ENCODE data around the gene TMEM8B.
A peak's percentile ranks its signal among the peaks of the same experiment; 100 is the strongest.
"Not testable (repeated sequence)": the region's sequence is repeated elsewhere in the genome, so short reads cannot be mapped to it uniquely, and the experiment has no call there.

The TMEM8B gene

DNA sequence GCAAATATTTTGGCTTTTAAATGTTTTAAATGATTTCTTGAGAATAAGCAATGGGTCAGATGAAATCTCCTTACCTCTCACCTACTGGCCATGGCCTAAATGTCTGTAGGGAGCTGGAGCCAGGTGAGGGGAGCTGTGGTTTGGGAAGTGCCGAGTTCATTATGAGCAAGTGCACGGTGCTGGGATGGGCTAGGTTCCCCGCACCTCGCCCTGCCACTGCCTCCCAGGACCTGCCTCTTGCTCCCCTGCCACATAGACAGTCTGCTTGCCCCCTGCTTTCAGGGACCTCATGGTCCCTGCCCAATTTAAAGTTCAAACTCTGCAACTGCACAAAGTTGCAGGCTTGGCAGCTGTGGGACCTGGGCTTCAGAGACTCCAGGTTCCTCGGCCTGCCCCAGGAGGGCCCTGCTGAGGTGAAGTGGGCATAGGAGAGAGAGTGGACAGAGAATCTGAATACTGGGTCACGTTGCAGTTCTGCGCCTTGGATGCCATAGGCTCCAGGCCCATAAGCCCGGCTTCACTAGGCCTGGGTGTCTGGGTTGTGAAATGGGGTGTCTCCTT lies 35.7 kb downstream of the TMEM8B start:
- DNase-seq (ENCODE audit: low spot score): no peak

DNA sequence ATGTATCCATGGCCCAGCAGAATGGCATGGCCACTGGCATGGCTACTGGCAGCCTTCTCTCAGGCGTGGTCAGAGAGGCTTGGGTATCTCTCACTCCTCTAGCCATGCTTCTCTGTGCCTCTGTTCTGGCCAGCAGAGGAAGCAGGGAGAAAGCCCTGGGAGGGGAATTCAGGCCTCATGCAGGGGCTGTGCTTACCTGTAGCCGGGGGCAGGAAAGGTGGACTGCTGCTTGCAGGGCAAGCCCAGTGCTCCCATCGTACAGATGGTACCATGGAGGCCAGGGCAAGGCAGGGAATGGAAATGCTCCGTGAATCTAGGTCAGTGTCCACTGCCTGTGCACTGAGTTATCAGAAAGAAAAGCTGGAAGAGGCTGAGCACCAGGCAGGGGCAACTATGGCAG lies 38.5 kb downstream of the TMEM8B start:
- DNase-seq (ENCODE audit: low spot score): no peak

DNA sequence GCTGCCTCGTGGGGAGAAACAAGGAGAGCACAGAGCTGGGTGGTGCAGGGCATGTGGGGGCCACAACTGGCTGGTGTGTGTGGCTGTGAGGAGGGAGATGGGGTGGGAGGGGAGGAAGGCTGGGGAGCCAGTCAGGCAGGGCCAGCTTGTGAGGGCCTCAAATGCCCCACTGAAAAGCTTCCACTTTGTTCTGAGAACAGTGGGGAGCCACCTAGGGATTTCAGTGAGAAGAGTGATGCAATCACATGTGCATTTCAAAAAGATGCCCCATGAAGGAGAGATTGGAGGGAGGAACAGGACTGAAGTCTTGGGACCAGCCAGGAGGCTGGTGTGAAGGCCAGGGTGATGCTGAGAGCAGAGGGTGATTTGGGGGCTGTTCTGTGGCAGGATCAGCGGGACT lies 39.9 kb downstream of the TMEM8B start:
- DNase-seq (ENCODE audit: low spot score): no peak

DNA sequence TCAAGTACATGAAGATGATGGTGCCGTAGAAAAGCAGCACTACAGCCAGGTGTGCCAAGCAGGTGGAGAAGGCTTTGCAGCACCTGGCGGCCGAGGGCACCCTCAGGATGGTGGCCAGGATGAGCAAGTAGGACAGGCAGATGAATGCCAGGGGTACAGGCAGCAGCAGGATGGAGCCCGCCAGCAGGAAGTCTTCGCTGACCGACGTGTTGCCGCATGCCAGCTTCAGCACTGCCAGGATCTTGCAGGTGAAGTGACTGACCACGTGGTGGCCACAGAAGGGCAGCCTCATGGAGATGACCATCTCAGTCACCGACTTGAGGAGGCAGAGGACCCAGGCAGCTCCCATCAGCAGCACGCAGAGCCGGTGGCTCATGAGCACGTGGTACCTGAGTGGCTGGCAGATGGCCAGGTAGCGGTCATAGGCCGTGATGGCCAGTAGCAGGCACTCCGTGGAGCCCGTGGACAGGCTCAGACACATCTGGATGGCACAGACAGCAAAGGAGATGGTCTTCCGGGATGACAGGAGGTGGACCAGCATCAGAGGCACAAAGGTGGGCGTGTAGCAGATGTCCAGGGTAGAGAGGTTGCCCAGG lies 40.7 kb downstream of the TMEM8B start:
- no peak for DNase-seq (ENCODE audit: low spot score)

DNA sequence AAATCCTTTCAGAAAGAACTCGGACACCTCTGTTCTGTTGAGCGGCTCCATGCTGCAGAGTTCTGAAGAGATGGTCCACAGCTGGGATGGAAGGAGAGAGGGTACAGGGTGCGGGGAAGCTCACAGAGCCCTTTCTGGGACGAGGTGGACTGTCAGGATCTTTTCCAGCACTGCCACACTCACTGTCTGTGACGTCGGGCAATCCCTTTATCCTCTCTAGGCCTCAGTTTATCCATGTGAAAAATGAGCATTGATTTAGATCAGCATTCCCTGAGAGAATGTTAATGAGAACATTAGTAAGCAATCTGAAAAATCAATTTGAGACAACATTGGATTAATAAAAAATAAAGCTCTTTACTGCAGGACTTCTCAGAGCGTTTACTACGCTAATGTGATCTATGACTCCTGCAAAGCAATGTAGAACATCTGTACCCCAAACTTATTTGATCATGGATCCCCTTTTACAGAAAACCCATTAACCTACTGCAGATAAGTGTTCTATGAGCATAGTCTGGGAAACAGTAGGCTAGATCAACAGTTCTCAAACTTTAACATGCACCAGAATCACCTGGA lies 41.4 kb downstream of the TMEM8B start, which contains the start of gene OR13J1:
Gene OR13J1 (minus strand): TSS at position 51 of the 573 bp plus-strand sequence. CDS start 0 bp downstream, at position 51.
- DNase-seq (ENCODE audit: low spot score): no peak

DNA sequence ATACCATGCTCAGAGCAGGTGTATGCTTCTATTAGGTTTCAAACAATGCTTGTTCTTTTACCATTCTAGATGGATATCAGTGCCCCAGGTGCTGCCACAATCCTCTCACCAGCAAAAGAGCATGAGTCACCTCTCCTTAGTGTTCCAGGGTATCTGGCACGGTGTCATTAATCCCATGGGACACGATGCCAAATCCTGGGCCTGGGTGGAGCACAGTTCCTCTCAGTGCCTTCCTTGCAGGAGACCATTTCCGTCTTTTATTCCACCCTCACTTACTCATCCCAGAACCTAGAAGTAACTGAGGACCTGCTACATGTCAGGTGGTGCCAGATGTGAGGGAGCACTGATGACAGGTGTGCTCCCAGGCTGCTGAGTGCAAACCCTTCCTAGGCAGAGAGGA lies 42.5 kb downstream of the TMEM8B start:
- peak; percentile 62 for DNase-seq (ENCODE audit: low spot score)

DNA sequence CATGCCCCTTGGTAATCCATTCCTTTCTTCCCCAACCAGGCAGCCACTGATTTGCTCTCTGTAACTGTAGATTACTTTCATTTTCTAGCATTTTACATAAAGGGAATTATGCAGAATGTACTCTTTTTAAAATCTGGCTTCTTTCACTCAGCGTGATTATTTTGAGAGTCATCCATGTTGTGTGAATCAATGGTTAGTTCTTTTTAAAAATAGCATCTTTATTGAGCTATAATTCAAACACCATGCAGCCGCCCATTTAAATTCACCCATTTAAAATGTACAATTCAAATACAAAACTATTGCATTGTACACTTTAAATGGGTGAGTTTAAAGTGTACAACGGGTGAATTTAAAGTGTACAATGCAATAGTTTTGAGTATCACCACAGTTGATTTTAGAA lies 43.5 kb downstream of the TMEM8B start:
- DNase-seq (ENCODE audit: low spot score): no peak

DNA sequence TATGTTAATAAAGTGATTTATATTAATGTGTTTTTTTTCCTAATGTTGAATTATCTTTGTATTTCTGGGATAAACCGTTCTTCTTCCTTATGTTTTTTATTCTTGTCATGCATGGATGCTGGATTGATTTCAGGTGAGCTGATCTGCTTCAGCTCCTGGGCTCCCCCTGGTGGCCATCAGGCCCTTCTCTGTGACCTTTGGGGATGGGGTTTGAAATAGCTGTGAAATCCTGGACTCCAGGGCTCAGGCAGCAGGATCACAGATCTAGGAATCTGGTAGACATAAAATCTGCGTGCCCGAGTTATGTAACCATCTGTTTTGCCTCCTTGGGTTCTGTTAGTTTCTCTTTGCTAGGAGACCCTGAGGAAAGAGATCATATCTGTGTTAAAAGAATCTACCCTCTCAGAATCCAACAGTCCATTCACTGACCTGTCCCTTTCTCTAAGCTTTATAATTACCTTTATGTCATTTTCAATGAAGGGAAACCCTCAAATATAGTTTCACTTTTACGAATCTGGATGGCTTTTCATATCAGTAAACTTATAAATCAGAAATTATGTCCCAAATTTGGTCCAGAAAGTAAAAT lies 53.3 kb downstream of the TMEM8B start:
- DNase-seq (ENCODE audit: low spot score): peak; percentile 68

DNA sequence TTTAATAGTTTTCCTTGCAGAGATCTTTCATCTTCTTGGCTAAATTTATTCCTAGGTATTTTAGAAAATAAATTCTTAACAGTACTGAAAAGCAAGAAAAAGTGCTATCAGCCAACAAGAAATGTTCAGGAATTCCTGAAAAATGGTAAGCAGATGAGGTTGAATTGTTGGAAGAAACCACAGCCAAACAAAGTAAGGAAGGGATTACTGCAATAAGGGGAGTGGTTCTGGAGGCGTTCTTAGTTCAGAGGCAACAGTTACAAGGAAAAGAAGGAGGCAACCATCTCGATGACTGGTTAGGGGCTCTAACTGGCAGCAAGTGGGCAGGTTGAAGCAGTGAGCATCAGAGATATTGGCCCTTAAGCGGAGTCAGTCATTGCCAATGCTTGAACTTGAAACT lies 54.0 kb downstream of the TMEM8B start:
- no peak for DNase-seq (ENCODE audit: low spot score)

DNA sequence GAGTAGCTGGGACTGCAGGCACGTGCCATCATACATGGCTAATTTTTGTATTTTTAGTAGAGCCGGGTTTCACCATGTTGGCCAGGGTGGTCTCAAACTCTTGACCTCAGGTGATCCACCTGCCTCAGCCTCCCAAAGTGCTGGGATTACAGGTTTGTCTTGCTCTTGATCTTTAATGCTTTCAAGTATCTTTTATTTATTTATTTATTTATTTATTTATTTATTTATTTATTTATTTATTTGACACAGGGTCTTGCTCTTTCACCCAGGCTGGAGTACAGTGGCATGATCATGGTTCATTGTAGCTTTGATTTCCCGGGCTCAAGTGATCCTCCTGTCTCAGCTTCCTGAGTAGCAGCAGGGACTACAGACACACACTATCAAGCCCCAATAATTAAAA lies 55.9 kb downstream of the TMEM8B start:
- not testable (repeated sequence) for DNase-seq (ENCODE audit: low spot score)

DNA sequence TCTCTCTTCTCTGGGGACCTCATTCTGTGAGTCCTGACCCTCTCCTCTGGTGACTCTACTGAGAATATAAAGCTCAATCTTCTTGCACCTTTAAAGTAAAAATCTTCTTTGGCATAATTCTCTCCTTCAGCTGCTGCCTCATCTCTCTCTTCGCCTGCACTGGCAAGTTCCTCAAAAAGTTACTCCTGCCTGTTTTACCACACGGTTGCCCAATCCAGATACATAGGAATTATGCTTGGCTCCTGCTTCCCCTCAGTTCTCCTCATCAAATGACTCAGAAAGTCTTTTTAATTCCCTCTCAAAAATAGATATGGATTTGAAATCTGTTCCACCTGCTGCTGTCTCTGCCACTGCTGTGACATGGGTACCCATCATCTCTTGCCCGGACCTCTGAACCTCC lies 62.6 kb downstream of the TMEM8B start:
- no peak for DNase-seq (ENCODE audit: low spot score)

DNA sequence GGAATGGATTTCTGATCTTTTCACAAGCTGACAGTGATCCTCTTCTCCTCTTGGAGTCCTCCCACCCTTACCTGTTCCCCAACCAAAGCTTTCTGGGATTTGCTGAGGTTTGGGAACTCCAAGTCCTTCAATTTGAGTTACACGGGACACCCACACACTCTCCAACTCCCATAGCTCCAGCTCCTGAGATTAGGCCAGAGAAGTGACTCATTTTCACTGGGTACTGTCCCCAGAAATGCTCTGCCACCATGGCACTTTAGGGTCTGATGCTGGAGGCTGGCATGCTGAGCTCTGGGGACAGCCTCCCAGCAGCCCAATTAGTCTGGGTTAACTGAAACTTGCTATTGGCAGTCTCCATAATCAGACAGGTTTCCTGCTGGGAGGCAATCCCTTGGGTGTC lies 63.0 kb downstream of the TMEM8B start:
- no peak for DNase-seq (ENCODE audit: low spot score)

DNA sequence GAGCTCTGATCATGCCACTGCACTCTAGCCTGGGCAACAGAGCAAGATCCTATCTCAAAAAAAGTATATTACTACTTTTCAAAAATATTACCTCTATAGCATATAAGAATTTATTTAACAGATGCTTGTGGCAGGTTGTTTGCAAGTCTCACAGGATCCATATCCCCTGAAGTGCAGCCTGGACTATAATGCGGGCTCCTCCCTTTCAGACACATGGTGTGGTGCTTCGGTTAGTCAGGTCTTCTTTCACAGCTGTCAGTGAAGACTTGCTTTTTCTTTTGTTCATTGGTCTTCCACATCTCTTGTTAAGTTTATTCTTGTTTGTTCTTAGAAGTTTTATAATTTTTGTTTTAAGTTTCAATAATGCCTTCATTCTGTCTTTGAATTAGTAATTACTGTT lies 67.5 kb downstream of the TMEM8B start:
- DNase-seq (ENCODE audit: low spot score): no peak

DNA sequence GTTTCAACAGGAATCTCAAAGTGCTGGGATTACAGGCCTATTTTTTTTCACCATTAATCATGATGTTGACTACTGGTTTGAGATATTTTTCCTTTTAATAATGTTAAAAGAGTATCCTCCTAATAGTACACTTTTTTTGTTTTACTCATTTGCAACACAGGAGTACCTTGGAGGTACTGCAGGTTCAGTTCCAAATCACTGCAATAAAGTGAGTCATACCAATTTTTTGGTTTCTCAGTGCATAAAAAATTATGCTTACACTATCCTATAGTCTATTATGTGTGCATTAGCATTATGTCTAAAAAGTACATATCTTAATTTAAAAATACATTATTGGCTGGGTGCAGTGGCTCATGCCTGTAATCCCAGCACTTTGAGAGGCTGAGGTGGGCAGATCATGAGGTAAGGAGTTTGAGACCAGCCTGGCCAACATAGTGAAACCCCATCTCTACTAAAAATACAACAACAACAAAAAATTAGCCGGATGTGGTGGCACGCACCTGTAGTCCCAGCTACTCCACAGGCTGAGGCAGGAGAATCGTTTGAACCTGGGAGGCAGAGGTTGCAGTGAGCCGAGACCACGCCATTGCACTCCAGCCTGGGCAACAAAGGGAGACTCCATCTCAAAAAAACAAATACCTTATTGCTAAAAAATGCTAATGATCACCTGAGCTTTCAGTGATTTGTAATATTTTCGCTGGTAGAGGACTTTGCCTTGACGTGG lies 68.5 kb downstream of the TMEM8B start:
- DNase-seq (ENCODE audit: low spot score): not testable (repeated sequence)

DNA sequence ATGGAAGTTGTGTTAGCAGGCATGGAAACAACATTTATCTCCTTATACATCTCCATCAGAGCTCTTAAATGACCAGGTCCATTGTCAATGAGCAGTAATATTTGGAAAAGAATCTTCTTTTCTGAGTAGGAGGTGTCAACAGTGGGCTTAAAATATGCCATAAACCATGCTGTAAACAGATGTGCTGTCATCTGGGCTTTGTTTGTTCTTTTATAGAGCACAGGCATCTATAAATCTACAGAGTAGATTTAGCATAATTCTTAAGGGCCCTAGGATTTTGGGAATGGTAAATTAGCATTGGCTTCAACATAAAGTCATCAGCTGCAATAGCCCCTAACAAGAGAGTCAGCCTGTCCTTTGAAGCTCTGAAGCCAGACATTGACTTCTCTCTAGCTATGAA lies 69.3 kb downstream of the TMEM8B start:
- no peak for DNase-seq (ENCODE audit: low spot score)

DNA sequence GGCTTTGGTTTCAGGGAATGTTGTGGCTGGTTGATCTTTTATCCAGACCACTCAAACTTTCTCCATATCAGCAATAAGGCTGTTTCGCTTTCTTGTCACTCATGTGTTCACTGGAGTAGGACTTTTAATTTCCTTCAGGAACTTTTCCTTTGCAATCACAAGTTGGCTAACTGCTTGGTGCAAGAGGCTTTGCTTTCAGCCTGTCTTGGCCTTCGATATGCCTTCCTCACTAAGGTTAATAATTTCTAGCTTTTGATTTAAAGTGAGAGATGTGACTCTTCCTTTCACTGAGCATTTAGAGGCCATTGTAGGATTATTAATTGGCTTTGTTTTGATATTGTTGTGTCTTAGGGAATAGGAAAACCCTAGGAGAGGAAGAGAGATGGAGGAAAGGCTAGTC lies 70.0 kb downstream of the TMEM8B start:
- DNase-seq (ENCODE audit: low spot score): no peak

DNA sequence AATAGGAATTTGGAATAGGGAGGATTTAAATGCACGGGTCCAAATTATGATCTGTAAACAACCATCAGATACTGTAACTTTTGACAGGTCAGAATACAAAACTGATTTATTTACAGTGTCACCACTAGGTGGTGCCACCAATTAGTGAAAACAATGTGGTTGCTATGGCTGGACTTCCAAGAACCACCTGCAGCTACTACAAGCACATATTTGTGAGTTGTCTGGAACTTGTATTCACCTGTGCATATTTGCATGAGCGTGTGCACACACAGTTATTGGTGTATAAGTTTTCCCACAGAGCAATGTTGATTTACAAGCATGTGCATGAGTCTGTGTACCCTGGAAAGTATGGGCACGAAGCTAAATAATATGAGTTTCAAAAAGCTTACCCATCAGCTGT lies 74.0 kb downstream of the TMEM8B start:
- DNase-seq (ENCODE audit: low spot score): peak; percentile 73

DNA sequence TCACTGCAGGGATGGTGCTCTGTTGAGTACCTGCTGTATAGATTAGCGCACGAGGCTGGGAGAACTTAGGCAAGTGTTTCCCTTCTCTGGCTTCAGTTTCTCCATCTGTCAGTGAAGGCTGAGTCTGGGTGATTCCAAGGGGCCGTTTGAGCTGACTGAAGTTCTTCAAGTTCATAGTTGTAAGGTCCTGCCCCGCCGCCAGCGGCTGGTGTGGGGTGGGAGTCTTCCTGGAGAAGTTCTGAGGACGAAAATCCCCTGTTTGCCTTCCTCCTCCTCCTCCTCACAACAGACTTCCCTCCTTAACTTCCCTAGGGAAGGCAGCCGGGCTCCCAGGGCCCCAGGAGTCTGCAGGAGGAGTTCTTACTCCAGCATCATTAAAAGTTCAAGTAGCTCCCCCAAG lies 75.3 kb downstream of the TMEM8B start:
- no peak for DNase-seq (ENCODE audit: low spot score)

DNA sequence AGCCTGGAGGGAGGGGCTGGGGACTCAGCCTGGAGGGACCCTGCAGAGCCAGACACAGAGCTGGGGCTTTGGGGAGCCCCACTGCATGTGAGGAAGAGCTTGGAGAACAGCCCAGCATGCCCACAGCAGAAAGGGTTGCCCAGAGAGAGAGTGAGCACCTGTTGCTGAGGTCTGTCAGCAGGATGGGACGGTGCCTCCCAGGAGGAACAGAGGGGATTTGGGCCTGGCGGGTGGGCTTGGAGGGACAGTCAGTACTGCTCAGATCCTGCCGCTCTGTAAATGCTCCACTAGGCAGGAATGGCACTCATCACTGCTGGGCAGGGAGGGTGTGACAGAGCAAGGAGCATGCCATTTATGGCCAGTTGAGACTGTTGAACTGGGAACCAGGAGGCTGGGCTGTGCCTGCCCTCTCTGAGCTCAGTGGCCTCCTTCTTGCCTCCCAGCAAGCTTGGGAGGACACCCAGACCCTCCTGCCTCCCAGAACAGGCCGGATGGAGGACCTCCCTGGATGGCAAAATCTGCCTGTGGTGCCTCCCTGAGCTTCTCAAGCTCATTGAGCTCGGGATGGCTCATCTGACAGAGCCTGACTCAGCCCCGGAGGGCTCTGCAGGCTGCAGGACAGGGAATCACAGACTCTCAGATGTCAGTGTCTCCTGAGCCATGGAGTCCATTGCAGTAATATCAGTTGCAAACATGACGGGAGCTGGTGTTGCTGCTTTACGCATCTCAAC lies 76.2 kb downstream of the TMEM8B start:
- DNase-seq (ENCODE audit: low spot score): peak; percentile 30

DNA sequence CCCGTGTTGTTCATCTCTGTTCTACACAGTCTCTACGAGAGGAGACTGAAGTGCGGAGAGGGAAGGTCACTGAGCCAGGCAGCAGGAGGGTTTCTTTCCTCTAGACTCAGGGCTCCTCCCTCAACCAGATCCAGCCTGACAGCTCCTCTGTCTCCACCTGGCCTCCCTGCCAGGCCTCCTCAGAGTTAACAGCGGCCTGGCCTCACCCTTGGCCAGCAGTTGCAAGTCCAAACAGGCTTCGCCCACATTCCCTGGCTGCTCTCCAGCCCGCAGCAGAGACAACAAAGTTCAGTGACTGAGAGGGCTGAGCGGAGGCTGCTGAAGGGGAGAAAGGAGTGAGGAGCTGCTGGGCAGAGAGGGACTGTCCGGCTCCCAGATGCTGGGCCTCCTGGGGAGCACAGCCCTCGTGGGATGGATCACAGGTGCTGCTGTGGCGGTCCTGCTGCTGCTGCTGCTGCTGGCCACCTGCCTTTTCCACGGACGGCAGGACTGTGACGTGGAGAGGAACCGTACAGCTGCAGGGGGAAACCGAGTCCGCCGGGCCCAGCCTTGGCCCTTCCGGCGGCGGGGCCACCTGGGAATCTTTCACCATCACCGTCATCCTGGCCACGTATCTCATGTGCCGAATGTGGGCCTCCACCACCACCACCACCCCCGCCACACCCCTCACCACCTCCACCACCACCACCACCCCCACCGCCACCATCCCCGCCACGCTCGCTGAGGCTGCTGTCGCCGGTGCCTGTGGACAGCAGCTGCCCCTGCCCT lies 77.1 kb downstream of the TMEM8B start, which contains the start of gene HRCT1:
Gene HRCT1 (plus strand): TSS at position 291 of the 768 bp plus-strand sequence. CDS start 86 bp downstream, at position 377.
- peak; percentile 84 for DNase-seq (ENCODE audit: low spot score)

Measured in SW480 (cell line).